Measurements from ENCODE around the gene MTHFSD.
A peak's percentile ranks its signal among the peaks of the same experiment; 100 is the strongest.

Gene MTHFSD

GRCh38 chr16:86492961-86493629 lies 61.9 kb downstream of the MTHFSD start:
- no peak overlapping the region for H3K4me3 ChIP-seq (ENCODE audit: control insufficient read depth, low read depth, low read length)
- DNase-seq (ENCODE audit: low read depth), result no peak
- TF ChIP-seq CTCF (conservative IDR thresholded peaks at IDR 0.05; ENCODE audit: control insufficient read depth, insufficient read depth, low read depth, low read length), result no peak

GRCh38 chr16:86492267-86492960 lies 62.6 kb downstream of the MTHFSD start:
- no peak overlapping the region for H3K4me3 ChIP-seq (ENCODE audit: control insufficient read depth, low read depth, low read length)
- DNase-seq (ENCODE audit: low read depth), result no peak
- TF ChIP-seq CTCF (conservative IDR thresholded peaks at IDR 0.05; ENCODE audit: control insufficient read depth, insufficient read depth, low read depth, low read length), result no peak

DNA sequence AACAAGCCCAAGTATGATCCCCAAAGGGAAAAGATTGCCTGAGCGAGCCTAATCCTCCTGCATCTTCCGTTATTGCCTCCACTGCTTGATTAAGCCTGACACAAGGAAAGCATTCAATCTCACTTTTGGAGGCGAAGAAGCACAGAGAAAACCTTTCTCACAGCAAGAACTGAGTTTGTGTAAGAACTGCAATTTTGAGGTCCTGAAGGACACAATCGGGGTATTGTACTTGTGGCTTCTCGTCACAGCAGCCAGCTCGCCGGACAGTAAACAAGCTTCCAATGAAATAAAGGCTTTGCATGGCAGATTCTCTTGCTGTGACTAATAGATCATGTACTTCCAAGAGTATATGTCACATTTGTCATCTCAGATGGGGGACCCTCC lies 63.4 kb downstream of the MTHFSD start:
- TF ChIP-seq CTCF (conservative IDR thresholded peaks at IDR 0.05; ENCODE audit: control insufficient read depth, insufficient read depth, low read depth, low read length), result no peak
- no peak overlapping the region for H3K4me3 ChIP-seq (ENCODE audit: control insufficient read depth, low read depth, low read length)
- no peak for DNase-seq (ENCODE audit: low read depth)

DNA sequence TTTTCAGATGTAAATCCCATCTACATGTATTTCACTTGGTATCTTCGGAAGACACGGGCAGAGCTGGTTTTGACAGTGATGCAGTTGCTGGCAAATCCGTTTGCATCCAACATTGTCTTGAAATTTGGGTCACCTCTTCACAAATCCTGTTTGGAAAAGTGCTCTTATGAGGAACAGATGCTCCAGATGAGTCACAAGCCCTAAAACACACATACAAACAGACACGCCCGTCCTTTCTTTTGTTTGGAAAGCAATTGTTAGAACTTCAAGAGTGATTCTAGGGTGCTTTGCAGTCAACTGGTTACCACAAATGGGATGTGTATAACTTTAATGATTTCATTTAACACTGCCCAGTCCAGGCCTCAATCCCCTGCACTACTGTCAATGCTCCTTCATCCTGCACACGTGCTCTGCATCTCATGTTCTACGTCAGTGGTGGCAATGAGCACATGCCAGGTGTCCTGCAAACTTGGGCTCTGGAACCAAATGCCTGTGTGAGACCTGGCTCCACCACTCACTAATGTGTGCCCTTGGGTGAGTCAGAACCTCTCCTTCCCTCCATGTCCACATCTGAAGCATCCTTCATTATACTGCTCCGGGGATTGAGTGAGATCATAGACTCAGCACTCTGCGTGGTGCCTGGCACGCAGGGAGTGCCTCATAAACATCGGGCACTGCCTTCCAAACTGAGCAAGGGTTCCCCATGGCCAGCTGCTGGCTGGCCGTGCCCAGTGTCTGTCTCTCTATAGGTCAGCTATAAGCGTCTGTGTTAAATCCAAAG lies 64.0 kb downstream of the MTHFSD start:
- DNase-seq (ENCODE audit: low read depth), result peak; percentile 79
- no peak overlapping the region for H3K4me3 ChIP-seq (ENCODE audit: control insufficient read depth, low read depth, low read length)
- no peak for TF ChIP-seq CTCF (conservative IDR thresholded peaks at IDR 0.05; ENCODE audit: control insufficient read depth, insufficient read depth, low read depth, low read length)

DNA sequence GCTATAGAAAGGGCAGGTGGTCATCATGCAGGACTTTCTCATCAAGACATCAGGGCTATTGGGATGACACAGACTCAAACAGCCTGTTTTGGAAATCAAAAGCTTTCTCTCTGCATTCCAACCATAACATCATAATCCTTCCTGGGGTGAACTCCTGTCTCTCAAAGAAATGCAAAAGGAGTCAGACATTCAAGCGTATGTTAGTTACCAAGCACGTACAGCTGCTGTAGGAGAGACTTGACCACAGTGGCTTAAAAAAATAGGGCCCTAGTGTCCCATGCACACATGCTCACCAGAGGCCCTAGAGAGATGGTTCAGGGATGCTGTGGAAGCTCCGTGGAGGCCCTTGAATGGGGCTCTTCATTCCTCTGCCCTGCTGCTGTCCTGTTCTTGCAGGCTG lies 69.3 kb downstream of the MTHFSD start:
- no peak for DNase-seq (ENCODE audit: low read depth)
- no peak overlapping the region for H3K4me3 ChIP-seq (ENCODE audit: control insufficient read depth, low read depth, low read length)
- TF ChIP-seq CTCF (conservative IDR thresholded peaks at IDR 0.05; ENCODE audit: control insufficient read depth, insufficient read depth, low read depth, low read length), result no peak

DNA sequence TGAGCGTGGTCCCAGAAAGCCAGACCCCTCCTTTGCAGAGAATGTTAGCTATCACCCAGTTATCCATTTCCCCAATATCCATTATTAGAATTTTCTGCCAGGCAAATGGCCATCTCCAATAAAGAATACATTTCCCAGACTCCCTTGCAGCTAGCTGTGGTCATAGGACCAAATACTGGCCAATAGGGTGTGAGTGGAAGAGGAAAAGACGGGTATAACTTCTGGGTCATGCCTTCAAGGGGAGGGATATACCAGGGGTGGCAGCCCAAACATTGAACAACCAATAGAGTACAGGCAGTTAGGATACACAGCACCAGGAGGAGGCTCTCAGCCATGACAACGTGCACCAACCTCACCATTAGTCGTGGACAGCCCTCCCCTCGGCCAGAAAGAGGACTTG lies 70.8 kb downstream of the MTHFSD start:
- H3K4me3 ChIP-seq (ENCODE audit: control insufficient read depth, low read depth, low read length), result no peak overlapping the region
- no peak for TF ChIP-seq CTCF (conservative IDR thresholded peaks at IDR 0.05; ENCODE audit: control insufficient read depth, insufficient read depth, low read depth, low read length)
- DNase-seq (ENCODE audit: low read depth), result no peak

Measured in fibroblast of mammary gland (primary cell).